HEK293 (cell line): ENCODE measurements around the gene RIPK4.

Source experiments
- BCL11A ChIP-seq: fragments of 450-650 bp; formaldehyde crosslinking; IDR thresholded peaks from 2 replicates; pipeline ENCODE4 v1.5.1; 2016; ENCODE audit warnings: low read depth, missing biosample characterization, missing genetic modification characterization
- BCL11B ChIP-seq: fragments of 450-650 bp; formaldehyde crosslinking; IDR thresholded peaks from 2 replicates; pipeline ENCODE4 v1.5.1; 2016; ENCODE audit warnings: low read depth, missing biosample characterization, missing genetic modification characterization
- EGR2 ChIP-seq: fragments of 450-650 bp; formaldehyde crosslinking; IDR thresholded peaks from 2 replicates; pipeline ENCODE4 v1.5.1; 2016; ENCODE audit warnings: low read depth, missing biosample characterization, missing genetic modification characterization
- GLI2 ChIP-seq: fragments of 450-650 bp; formaldehyde crosslinking; IDR thresholded peaks from 2 replicates; pipeline ENCODE4; 2017; ENCODE audit warnings: missing biosample characterization, missing genetic modification characterization, low read depth, borderline replicate concordance
- GLI4 ChIP-seq: fragments of 450-650 bp; formaldehyde crosslinking; IDR thresholded peaks from 2 replicates; pipeline ENCODE4 v1.5.1; 2016; ENCODE audit warnings: missing biosample characterization, missing genetic modification characterization
- IKZF3 ChIP-seq: fragments of 450-650 bp; IDR thresholded peaks from 2 replicates; pipeline ENCODE4 v1.5.0; 2018; ENCODE audit warnings: missing biosample characterization, mild to moderate bottlenecking, missing genetic modification characterization, moderate library complexity
- KLF9 ChIP-seq: fragments of 450-650 bp; formaldehyde crosslinking; IDR thresholded peaks from 2 replicates; pipeline ENCODE4 v1.5.1; 2016; ENCODE audit warnings: missing biosample characterization, missing genetic modification characterization, low read depth
- SALL2 ChIP-seq: fragments of 450-650 bp; formaldehyde crosslinking; IDR thresholded peaks from 2 replicates; pipeline ENCODE4 v1.5.0; 2017; ENCODE audit warnings: missing biosample characterization, mild to moderate bottlenecking, missing genetic modification characterization, borderline replicate concordance
- SCRT2 ChIP-seq: fragments of 450-650 bp; formaldehyde crosslinking; IDR thresholded peaks from 2 replicates; pipeline ENCODE4 v1.5.1; 2016; ENCODE audit warnings: missing biosample characterization, missing genetic modification characterization
- TCF7L2 ChIP-seq: IDR thresholded peaks from 2 replicates; pipeline ENCODE4 v1.6.1; 2011; ENCODE audit warnings: low read depth, mild to moderate bottlenecking, inconsistent platforms, low read length, moderate library complexity, borderline replicate concordance
- ZBTB20 ChIP-seq: fragments of 450-650 bp; formaldehyde crosslinking; IDR thresholded peaks from 2 replicates; pipeline ENCODE4 v1.5.1; 2016; ENCODE audit warnings: missing biosample characterization, missing genetic modification characterization
- ZBTB48 ChIP-seq: fragments of 450-650 bp; formaldehyde crosslinking; IDR thresholded peaks from 2 replicates; pipeline ENCODE4 v1.5.1; 2016; ENCODE audit warnings: missing biosample characterization, missing genetic modification characterization
- ZEB2 ChIP-seq: fragments of 450-650 bp; formaldehyde crosslinking; IDR thresholded peaks from 2 replicates; pipeline ENCODE4 v1.5.1; 2016; ENCODE audit warnings: missing biosample characterization, missing genetic modification characterization
- ZFP3 ChIP-seq: fragments of 450-650 bp; formaldehyde crosslinking; IDR thresholded peaks from 2 replicates; pipeline ENCODE4 v1.5.1; 2016; ENCODE audit warnings: low read depth, missing biosample characterization, missing genetic modification characterization
- ZFP69B ChIP-seq: fragments of 450-650 bp; formaldehyde crosslinking; IDR thresholded peaks from 2 replicates; pipeline ENCODE4 v1.5.1; 2016; ENCODE audit warnings: missing biosample characterization, missing genetic modification characterization
- ZIC2 ChIP-seq: fragments of 450-650 bp; formaldehyde crosslinking; IDR thresholded peaks from 2 replicates; pipeline ENCODE4 v1.5.1; 2016; ENCODE audit warnings: missing biosample characterization, missing genetic modification characterization
- ZNF112 ChIP-seq: fragments of 450-650 bp; formaldehyde crosslinking; IDR thresholded peaks from 2 replicates; pipeline ENCODE4 v1.5.0; 2017; ENCODE audit warnings: missing biosample characterization, missing genetic modification characterization
- ZNF138 ChIP-seq: fragments of 450-650 bp; formaldehyde crosslinking; IDR thresholded peaks from 2 replicates; pipeline ENCODE4 v1.5.1; 2016; ENCODE audit warnings: missing biosample characterization, missing genetic modification characterization, borderline replicate concordance
- ZNF174 ChIP-seq: fragments of 450-650 bp; formaldehyde crosslinking; IDR thresholded peaks from 2 replicates; pipeline ENCODE4 v1.5.0; 2017; ENCODE audit warnings: missing biosample characterization, mild to moderate bottlenecking, missing genetic modification characterization
- ZNF19 ChIP-seq: fragments of 450-650 bp; formaldehyde crosslinking; IDR thresholded peaks from 2 replicates; pipeline ENCODE4; 2016; ENCODE audit warnings: missing biosample characterization, missing genetic modification characterization, low read depth
- ZNF2 ChIP-seq: fragments of 450-650 bp; formaldehyde crosslinking; IDR thresholded peaks from 2 replicates; pipeline ENCODE4 v1.5.1; 2016; ENCODE audit warnings: missing biosample characterization, missing genetic modification characterization
- ZNF214 ChIP-seq: fragments of 450-650 bp; formaldehyde crosslinking; IDR thresholded peaks from 2 replicates; pipeline ENCODE4 v1.5.1; 2017; ENCODE audit warnings: missing biosample characterization, mild to moderate bottlenecking, missing genetic modification characterization, borderline replicate concordance
- ZNF248 ChIP-seq: fragments of 450-650 bp; formaldehyde crosslinking; IDR thresholded peaks from 2 replicates; pipeline ENCODE4 v1.5.1; 2017; ENCODE audit warnings: missing biosample characterization, missing genetic modification characterization
- ZNF266 ChIP-seq: fragments of 450-650 bp; formaldehyde crosslinking; IDR thresholded peaks from 2 replicates; pipeline ENCODE4 v1.5.1; 2016; ENCODE audit warnings: missing biosample characterization, missing genetic modification characterization, low read depth
- ZNF350 ChIP-seq: fragments of 450-650 bp; formaldehyde crosslinking; IDR thresholded peaks from 2 replicates; pipeline ENCODE4 v1.5.0; 2017; ENCODE audit warnings: missing biosample characterization, mild to moderate bottlenecking, missing genetic modification characterization
- ZNF473 ChIP-seq: fragments of 450-650 bp; formaldehyde crosslinking; IDR thresholded peaks from 2 replicates; pipeline ENCODE4 v1.5.1; 2017; ENCODE audit warnings: missing biosample characterization, missing genetic modification characterization
- ZNF48 ChIP-seq: fragments of 450-650 bp; formaldehyde crosslinking; IDR thresholded peaks from 2 replicates; pipeline ENCODE4 v1.5.1; 2016; ENCODE audit warnings: missing biosample characterization, missing genetic modification characterization
- ZNF530 ChIP-seq: fragments of 450-650 bp; formaldehyde crosslinking; IDR thresholded peaks from 2 replicates; pipeline ENCODE4 v1.5.1; 2016; ENCODE audit warnings: low read depth, missing biosample characterization, missing genetic modification characterization
- ZNF596 ChIP-seq: fragments of 450-650 bp; IDR thresholded peaks from 2 replicates; pipeline ENCODE4 v1.5.0; 2018; ENCODE audit warnings: missing biosample characterization, mild to moderate bottlenecking, missing genetic modification characterization, moderate library complexity
- ZNF610 ChIP-seq: fragments of 450-650 bp; formaldehyde crosslinking; IDR thresholded peaks from 2 replicates; pipeline ENCODE4 v1.5.1; 2016; ENCODE audit warnings: missing biosample characterization, missing genetic modification characterization, borderline replicate concordance
- ZNF670 ChIP-seq: fragments of 450-650 bp; formaldehyde crosslinking; IDR thresholded peaks from 2 replicates; pipeline ENCODE4 v1.5.1; 2016; ENCODE audit warnings: missing biosample characterization, missing genetic modification characterization, low read depth
- ZNF747 ChIP-seq: fragments of 450-650 bp; formaldehyde crosslinking; IDR thresholded peaks from 2 replicates; pipeline ENCODE4 v1.5.1; 2016; ENCODE audit warnings: missing biosample characterization, missing genetic modification characterization
- ZNF830 ChIP-seq: fragments of 450-650 bp; IDR thresholded peaks from 2 replicates; pipeline ENCODE4 v1.5.0; 2018; ENCODE audit warnings: missing biosample characterization, missing genetic modification characterization, low read depth, mild to moderate bottlenecking, moderate library complexity
- ZSCAN30 ChIP-seq: fragments of 450-650 bp; IDR thresholded peaks from 2 replicates; pipeline ENCODE4 v1.5.1; 2018; ENCODE audit warnings: missing biosample characterization, mild to moderate bottlenecking, missing genetic modification characterization, moderate library complexity
- TF ChIP-seq, protein P1 (sequence below): fragments of 450-650 bp; formaldehyde crosslinking; IDR thresholded peaks from 2 replicates; pipeline ENCODE4 v1.5.1; 2017; ENCODE audit warnings: missing biosample characterization, missing genetic modification characterization
- TF ChIP-seq, protein P2 (sequence below): fragments of 450-650 bp; formaldehyde crosslinking; IDR thresholded peaks from 2 replicates; pipeline ENCODE4 v1.5.1; 2017; ENCODE audit warnings: missing biosample characterization, missing genetic modification characterization
- TF ChIP-seq, protein P3 (sequence below): fragments of 450-650 bp; formaldehyde crosslinking; IDR thresholded peaks from 2 replicates; pipeline ENCODE4 v1.5.1; 2016; ENCODE audit warnings: missing biosample characterization, missing genetic modification characterization
- TF ChIP-seq, protein P4 (sequence below): fragments of 450-650 bp; formaldehyde crosslinking; IDR thresholded peaks from 2 replicates; pipeline ENCODE4 v1.5.1; 2016; ENCODE audit warnings: missing biosample characterization, missing genetic modification characterization

RIPK4 gene

DNA sequence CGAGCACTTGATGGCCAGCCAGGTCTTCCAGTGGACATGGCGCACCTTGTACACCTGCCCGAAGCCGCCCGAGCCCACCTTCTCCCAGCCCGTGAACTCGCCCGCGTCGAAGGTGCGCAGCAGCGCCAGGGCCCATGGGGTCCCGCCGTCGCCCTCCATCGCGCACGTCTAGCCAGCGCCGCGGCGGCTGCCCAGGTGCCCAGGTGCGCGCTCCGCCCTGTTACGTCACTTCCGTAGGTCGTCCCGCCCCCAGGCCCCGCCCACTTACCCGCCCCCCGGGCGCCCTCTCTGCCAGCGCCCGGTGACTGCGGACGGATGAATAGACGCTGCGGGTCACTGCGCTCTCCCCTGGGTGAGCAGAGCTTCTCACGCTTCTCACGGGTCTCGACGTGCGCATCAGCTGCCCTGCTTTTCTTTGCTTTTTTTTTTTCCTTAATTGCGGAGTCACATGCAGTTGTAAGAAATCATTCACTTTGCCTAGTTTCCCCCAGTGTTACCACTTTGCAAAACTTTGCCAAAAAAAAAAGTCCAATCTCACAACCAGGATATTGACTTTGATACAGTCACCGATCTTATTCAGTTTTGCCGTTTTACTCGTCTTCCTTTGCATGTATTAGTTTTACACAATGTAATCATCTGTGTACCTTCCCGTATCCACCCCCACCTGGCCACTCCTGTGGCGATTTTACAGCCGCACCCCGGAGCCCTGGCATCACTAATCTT, at the start of gene RIPK4 (continued):
- TF ChIP-seq ZNF610 (tag by site-specific recombination) (no peak), ZNF350 (tag by site-specific recombination) (no peak), TCF7L2 (no peak), KLF9 (tag by site-specific recombination) (peak; percentile 97), ZNF112 (tag by site-specific recombination) (no peak), ZNF174 (tag by site-specific recombination) (no peak), GLI2 (no peak), ZFP3 (no peak), SCRT2 (tag by site-specific recombination) (no peak), IKZF3 (no peak), ZNF19 (tag by site-specific recombination) (no peak), ZNF747 (tag by site-specific recombination) (no peak), GLI4 (tag by site-specific recombination) (no peak), ZSCAN30 (tag by site-specific recombination) (no peak), ZNF48 (tag by site-specific recombination) (no peak), ZEB2 (tag by site-specific recombination) (peak; percentile 93), BCL11B (tag by site-specific recombination) (no peak), ZNF266 (tag by site-specific recombination) (no peak), ZIC2 (tag by site-specific recombination) (peak; percentile 76), ZNF670 (tag by site-specific recombination) (no peak), ZNF248 (tag by site-specific recombination) (no peak), ZFP69B (tag by site-specific recombination) (no peak), ZNF2 (tag by site-specific recombination) (no peak; the same call in 1 of the 2 replicates), ZNF473 (tag by site-specific recombination) (no peak), EGR2 (tag by site-specific recombination) (peak; percentile 68), ZNF596 (no peak), ZBTB20 (tag by site-specific recombination) (no peak), SALL2 (tag by site-specific recombination) (no peak), ZNF214 (tag by site-specific recombination) (no peak), ZNF530 (tag by site-specific recombination) (no peak), ZNF830 (tag by site-specific recombination) (no peak), ZNF138 (no peak), ZBTB48 (tag by site-specific recombination) (no peak), BCL11A (tag by site-specific recombination) (no peak)
- TF ChIP-seq, protein P1, sequence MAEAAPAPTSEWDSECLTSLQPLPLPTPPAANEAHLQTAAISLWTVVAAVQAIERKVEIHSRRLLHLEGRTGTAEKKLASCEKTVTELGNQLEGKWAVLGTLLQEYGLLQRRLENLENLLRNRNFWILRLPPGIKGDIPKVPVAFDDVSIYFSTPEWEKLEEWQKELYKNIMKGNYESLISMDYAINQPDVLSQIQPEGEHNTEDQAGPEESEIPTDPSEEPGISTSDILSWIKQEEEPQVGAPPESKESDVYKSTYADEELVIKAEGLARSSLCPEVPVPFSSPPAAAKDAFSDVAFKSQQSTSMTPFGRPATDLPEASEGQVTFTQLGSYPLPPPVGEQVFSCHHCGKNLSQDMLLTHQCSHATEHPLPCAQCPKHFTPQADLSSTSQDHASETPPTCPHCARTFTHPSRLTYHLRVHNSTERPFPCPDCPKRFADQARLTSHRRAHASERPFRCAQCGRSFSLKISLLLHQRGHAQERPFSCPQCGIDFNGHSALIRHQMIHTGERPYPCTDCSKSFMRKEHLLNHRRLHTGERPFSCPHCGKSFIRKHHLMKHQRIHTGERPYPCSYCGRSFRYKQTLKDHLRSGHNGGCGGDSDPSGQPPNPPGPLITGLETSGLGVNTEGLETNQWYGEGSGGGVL (tag by site-specific recombination), result no peak
- TF ChIP-seq, protein P2, sequence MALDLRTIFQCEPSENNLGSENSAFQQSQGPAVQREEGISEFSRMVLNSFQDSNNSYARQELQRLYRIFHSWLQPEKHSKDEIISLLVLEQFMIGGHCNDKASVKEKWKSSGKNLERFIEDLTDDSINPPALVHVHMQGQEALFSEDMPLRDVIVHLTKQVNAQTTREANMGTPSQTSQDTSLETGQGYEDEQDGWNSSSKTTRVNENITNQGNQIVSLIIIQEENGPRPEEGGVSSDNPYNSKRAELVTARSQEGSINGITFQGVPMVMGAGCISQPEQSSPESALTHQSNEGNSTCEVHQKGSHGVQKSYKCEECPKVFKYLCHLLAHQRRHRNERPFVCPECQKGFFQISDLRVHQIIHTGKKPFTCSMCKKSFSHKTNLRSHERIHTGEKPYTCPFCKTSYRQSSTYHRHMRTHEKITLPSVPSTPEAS (tag by site-specific recombination), result no peak
- TF ChIP-seq, protein P3, sequence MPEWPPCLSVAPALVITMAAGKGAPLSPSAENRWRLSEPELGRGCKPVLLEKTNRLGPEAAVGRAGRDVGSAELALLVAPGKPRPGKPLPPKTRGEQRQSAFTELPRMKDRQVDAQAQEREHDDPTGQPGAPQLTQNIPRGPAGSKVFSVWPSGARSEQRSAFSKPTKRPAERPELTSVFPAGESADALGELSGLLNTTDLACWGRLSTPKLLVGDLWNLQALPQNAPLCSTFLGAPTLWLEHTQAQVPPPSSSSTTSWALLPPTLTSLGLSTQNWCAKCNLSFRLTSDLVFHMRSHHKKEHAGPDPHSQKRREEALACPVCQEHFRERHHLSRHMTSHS (tag by site-specific recombination), result no peak
- TF ChIP-seq, protein P4, sequence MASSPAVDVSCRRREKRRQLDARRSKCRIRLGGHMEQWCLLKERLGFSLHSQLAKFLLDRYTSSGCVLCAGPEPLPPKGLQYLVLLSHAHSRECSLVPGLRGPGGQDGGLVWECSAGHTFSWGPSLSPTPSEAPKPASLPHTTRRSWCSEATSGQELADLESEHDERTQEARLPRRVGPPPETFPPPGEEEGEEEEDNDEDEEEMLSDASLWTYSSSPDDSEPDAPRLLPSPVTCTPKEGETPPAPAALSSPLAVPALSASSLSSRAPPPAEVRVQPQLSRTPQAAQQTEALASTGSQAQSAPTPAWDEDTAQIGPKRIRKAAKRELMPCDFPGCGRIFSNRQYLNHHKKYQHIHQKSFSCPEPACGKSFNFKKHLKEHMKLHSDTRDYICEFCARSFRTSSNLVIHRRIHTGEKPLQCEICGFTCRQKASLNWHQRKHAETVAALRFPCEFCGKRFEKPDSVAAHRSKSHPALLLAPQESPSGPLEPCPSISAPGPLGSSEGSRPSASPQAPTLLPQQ (tag by site-specific recombination), result no peak
